CD14-positive monocyte (primary cell): ENCODE measurements around the gene NR4A2. TPM values are rescaled to one million over a fixed set of nuclear protein-coding genes. Genes with fewer than 3 reads are reported as not detected.

Experiments
- DNase-seq, 3 donors: peaks; one replicate each; pipeline ENCODE4 v3.0.0-alpha.2; 2011 to 2022
- H2AFZ ChIP-seq: 2 replicates; pipeline ENCODE4 v1.6.0; 2012; ENCODE audit warnings: mild to moderate bottlenecking, low read depth, low read length, inconsistent platforms; ENCODE audit not compliant: insufficient read depth, poor library complexity, severe bottlenecking
- H3K27ac ChIP-seq, 2 donors: 1 replicate in 1 of 2; 2 replicates in 1 of 2; pipeline ENCODE4 v1.5.1; 2012 to 2013; ENCODE audit warnings: low read length in 2 of 2, control low read depth in 1 of 2, inconsistent platforms in 1 of 2, low read depth in 1 of 2, mild to moderate bottlenecking in 1 of 2
- H3K27me3 ChIP-seq, 2 donors: one replicate each; pipeline versions ENCODE4 v1.6.0 to v1.6.1; 2011 to 2013; ENCODE audit warnings: low read length in 2 of 2; ENCODE audit not compliant: control insufficient read depth in 2 of 2, insufficient read depth in 2 of 2
- H3K36me3 ChIP-seq, 2 donors: replicated peaks in 1 of 2; 1 replicate in 1 of 2; 2 replicates in 1 of 2; pipeline versions ENCODE4 v1.5.1 to v1.6.1; 2012 to 2013; ENCODE audit warnings: low read length in 2 of 2, control low read depth in 1 of 2, inconsistent platforms in 1 of 2, mild to moderate bottlenecking in 1 of 2; ENCODE audit not compliant: insufficient read depth in 2 of 2, control insufficient read depth in 1 of 2
- H3K4me1 ChIP-seq, 2 donors: 1 replicate in 1 of 2; 2 replicates in 1 of 2; pipeline versions ENCODE4 v1.5.1 to v1.6.1; 2012 to 2013; ENCODE audit warnings: low read length in 2 of 2, control low read depth in 1 of 2, inconsistent platforms in 1 of 2, mild to moderate bottlenecking in 1 of 2, moderate library complexity in 1 of 2; ENCODE audit not compliant: insufficient read depth in 2 of 2, control insufficient read depth in 1 of 2
- H3K4me2 ChIP-seq: replicated peaks from 2 replicates; pipeline ENCODE3; 2012; ENCODE audit warnings: low read length, moderate library complexity, mild to moderate bottlenecking; ENCODE audit not compliant: poor library complexity, severe bottlenecking; ENCODE audit errors: extremely low read depth
- H3K4me3 ChIP-seq, 3 experiments: fragments of 200-600 bp in 1 of 3; sonication (generic) in 1 of 3; replicated peaks in 1 of 3; 1 replicate in 2 of 3; 2 replicates in 1 of 3; pipeline ENCODE4 v1.5.1; 2011 to 2013; ENCODE audit warnings: low read length in 3 of 3, mild to moderate bottlenecking in 3 of 3, control low read depth in 2 of 3, low read depth in 2 of 3, inconsistent platforms in 1 of 3, moderate library complexity in 1 of 3
- H3K79me2 ChIP-seq: 2 replicates; pipeline ENCODE4 v1.6.0; 2012; ENCODE audit warnings: mild to moderate bottlenecking, control low read depth, inconsistent platforms, low read length, moderate library complexity; ENCODE audit not compliant: insufficient read depth
- H3K9ac ChIP-seq: 2 replicates; pipeline ENCODE4 v1.6.0; 2017; ENCODE audit warnings: low read length, mild to moderate bottlenecking; ENCODE audit not compliant: insufficient read depth, poor library complexity, severe bottlenecking
- H3K9me3 ChIP-seq, 2 donors: replicated peaks in 1 of 2; 1 replicate in 1 of 2; 2 replicates in 1 of 2; pipeline versions ENCODE4 v1.5.1 to v1.6.1; 2012 to 2013; ENCODE audit warnings: low read length in 2 of 2, control low read depth in 1 of 2; ENCODE audit not compliant: control insufficient read depth in 1 of 2, insufficient read depth in 1 of 2
- H4K20me1 ChIP-seq: 2 replicates; pipeline ENCODE4 v1.6.0; 2012; ENCODE audit warnings: mild to moderate bottlenecking, low read length, control low read depth, moderate library complexity; ENCODE audit not compliant: insufficient read depth
- H3K27ac Mint-ChIP-seq, 7 donors: one replicate each; pipeline ENCODE4 v1.8.0; 2020; ENCODE audit warnings: mild to moderate bottlenecking in 7 of 7, mixed read lengths in 7 of 7, moderate library complexity in 6 of 7, inconsistent platforms in 2 of 7
- H3K27me3 Mint-ChIP-seq, 3 donors: one replicate each; pipeline ENCODE4 v1.8.0; 2021 to 2022; ENCODE audit warnings: low read depth in 3 of 3, mild to moderate bottlenecking in 3 of 3, mixed read lengths in 3 of 3, moderate library complexity in 3 of 3, inconsistent platforms in 1 of 3
- H3K36me3 Mint-ChIP-seq, 2 donors: one replicate each; pipeline ENCODE4 v1.8.0; 2020; ENCODE audit warnings: mixed read lengths in 2 of 2, inconsistent platforms in 1 of 2, mild to moderate bottlenecking in 1 of 2
- H3K4me1 Mint-ChIP-seq: one replicate; pipeline ENCODE4 v1.8.0; 2020; ENCODE audit warnings: mild to moderate bottlenecking, mixed read lengths
- H3K4me3 Mint-ChIP-seq, 2 donors: one replicate each; pipeline ENCODE4 v1.8.0; 2020; ENCODE audit warnings: mild to moderate bottlenecking in 2 of 2, mixed read lengths in 2 of 2, moderate library complexity in 1 of 2
- H3K9me3 Mint-ChIP-seq, 7 donors: one replicate each; pipeline ENCODE4 v1.8.0; 2020 to 2022; ENCODE audit warnings: mixed read lengths in 7 of 7, mild to moderate bottlenecking in 6 of 7, moderate library complexity in 6 of 7, inconsistent platforms in 2 of 7
- WGBS: methylation state at CpG from one replicate; pipeline ENCODE4 v1.1.5; 2013; ENCODE audit warnings: missing lambda C conversion rate; ENCODE audit not compliant: insufficient coverage; 5-methylcytosine and 5-hydroxymethylcytosine counted together
- intact Hi-C, 2 donors: fragments of 100-400 bp; cut with micrococcal nuclease; formaldehyde crosslinking; loops; one replicate each; pipeline versions ENCODE4 v1.15.0 to v1.15.1; 2023
- polyA plus RNA-seq, 3 donors: library from polyadenylated mRNA; depleted of rRNA in 1 of 3; unstranded in 2 of 3; stranded (reverse) in 1 of 3; fragments of 300-500 nt in 2 of 3; fragments of >200 nt in 1 of 3; fragmentation: Illumina TruSeq in 2 of 3; gene quantifications; 1 replicate in 2 of 3; 2 replicates in 1 of 3; pipeline ENCODE4 v1.2.3, GENCODE V29; 2012 to 2021
- TF ChIP-seq, protein P1 (sequence below): fragments of 200-600 bp; IDR thresholded peaks from one replicate; pipeline ENCODE4 v1.8.0; 2022; ENCODE audit warnings: antibody characterized with exemption, mild to moderate bottlenecking

Gene NR4A2
- polyA plus RNA-seq, 3 donors: 12.1 to 213 (median 21.6) TPM

GRCh38 chr2:156333951-156334495 lies 1.5 kb upstream of the NR4A2 start:
- H3K4me3 Mint-ChIP-seq: peak overlapping the region; percentile 96 to 97
- Histone ChIP-seq H3K36me3 (no peaks in the 10 kb centered on the region), H3K4me3 (peak overlapping the region; percentile 57 to 92 (median 81)), H3K4me1 (peaks cover 49 to 53% of the 10 kb centered on the region in 2 donors), H3K9ac (peak overlapping the region; percentile 97), H4K20me1 (peaks cover 34% of the 10 kb centered on the region), H3K9me3 (peaks cover 7 to 17% of the 10 kb centered on the region in 2 donors), H3K79me2 (peaks cover 11% of the 10 kb centered on the region), H2AFZ (no peak overlapping the region), H3K27ac (peak overlapping the region; percentile 92 to 97), H3K27me3 (peaks cover 19 to 22% of the 10 kb centered on the region in 2 donors), H3K4me2 (peak overlapping the region; percentile 85)
- peaks cover 13 to 15% of the 10 kb centered on the region in 2 donors for H3K36me3 Mint-ChIP-seq
- DNase-seq: peak in 1 of 3 donors; percentile 82
- peak overlapping the region; percentile 97 to 99 (median 98) for H3K27ac Mint-ChIP-seq
- under 1% methylated on average over 38 of the region's 48 CpGs for WGBS
- intact Hi-C loops: loop anchor here (5.0 to 10.0 kb wide), 2 partner anchors 68 to 131 kb away; no protein-coding TSS in a partner anchor
- H3K4me1 Mint-ChIP-seq: peaks cover 45% of the 10 kb centered on the region
- TF ChIP-seq, protein P1, sequence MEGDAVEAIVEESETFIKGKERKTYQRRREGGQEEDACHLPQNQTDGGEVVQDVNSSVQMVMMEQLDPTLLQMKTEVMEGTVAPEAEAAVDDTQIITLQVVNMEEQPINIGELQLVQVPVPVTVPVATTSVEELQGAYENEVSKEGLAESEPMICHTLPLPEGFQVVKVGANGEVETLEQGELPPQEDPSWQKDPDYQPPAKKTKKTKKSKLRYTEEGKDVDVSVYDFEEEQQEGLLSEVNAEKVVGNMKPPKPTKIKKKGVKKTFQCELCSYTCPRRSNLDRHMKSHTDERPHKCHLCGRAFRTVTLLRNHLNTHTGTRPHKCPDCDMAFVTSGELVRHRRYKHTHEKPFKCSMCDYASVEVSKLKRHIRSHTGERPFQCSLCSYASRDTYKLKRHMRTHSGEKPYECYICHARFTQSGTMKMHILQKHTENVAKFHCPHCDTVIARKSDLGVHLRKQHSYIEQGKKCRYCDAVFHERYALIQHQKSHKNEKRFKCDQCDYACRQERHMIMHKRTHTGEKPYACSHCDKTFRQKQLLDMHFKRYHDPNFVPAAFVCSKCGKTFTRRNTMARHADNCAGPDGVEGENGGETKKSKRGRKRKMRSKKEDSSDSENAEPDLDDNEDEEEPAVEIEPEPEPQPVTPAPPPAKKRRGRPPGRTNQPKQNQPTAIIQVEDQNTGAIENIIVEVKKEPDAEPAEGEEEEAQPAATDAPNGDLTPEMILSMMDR: no peak
- H3K27me3 Mint-ChIP-seq: peaks cover 22 to 32% (median 29%) of the 10 kb centered on the region in 3 donors
- peaks cover 2 to 23% (median 18%) of the 10 kb centered on the region in 7 donors for H3K9me3 Mint-ChIP-seq

- H3K9me3 Mint-ChIP-seq: peaks cover 2 to 26% (median 24%) of the 10 kb centered on the region in 7 donors
- H3K4me1 ChIP-seq: peaks cover 52 to 59% of the 10 kb centered on the region in 2 donors
Measured at GRCh38 chr2:156333274-156333950, 891 bp upstream of the NR4A2 start.

More at GRCh38 chr2:156333274-156333950, 891 bp upstream of the NR4A2 start:
- Mint-ChIP-seq H3K27ac (peak overlapping the region; percentile 97 to 99 (median 98)), H3K4me1 (peaks cover 46% of the 10 kb centered on the region), H3K27me3 (peaks cover 28 to 38% (median 35%) of the 10 kb centered on the region in 3 donors), H3K36me3 (peaks cover 19 to 20% of the 10 kb centered on the region in 2 donors), H3K4me3 (peak overlapping the region; percentile 96 to 97)
- intact Hi-C loops: loop anchor here (5.0 to 10.0 kb wide), 2 partner anchors 69 to 131 kb away; no protein-coding TSS in a partner anchor
- WGBS: 1% methylated on average over 28 of the region's 28 CpGs
- Histone ChIP-seq H3K4me2 (peak overlapping the region; percentile 85), H2AFZ (no peak overlapping the region), H4K20me1 (peaks cover 40% of the 10 kb centered on the region), H3K36me3 (no peaks in the 10 kb centered on the region), H3K79me2 (peaks cover 11% of the 10 kb centered on the region), H3K9ac (peak overlapping the region; percentile 97), H3K4me3 (peak overlapping the region; percentile 57 to 92 (median 81)), H3K9me3 (peaks cover 7 to 22% of the 10 kb centered on the region in 2 donors), H3K27me3 (peaks cover 25 to 28% of the 10 kb centered on the region in 2 donors), H3K27ac (peak overlapping the region; percentile 92 to 97)
- TF ChIP-seq, protein P1: no peak
- peak in 2 of 3 donors; percentile 69 to 74 for DNase-seq
